Measurements from ENCODE around the gene MAGI2. TPM values are rescaled to one million over a fixed set of nuclear protein-coding genes. Genes with fewer than 3 reads are reported as not detected.

The MAGI2 gene
- total RNA-seq, 2 donors from 2014 or later: 18.3 to 31.8 TPM

- no peak for ATAC-seq (ENCODE audit: insufficient number of reproducible peaks, low FRiP score, low read depth)
- H3K27me3 ChIP-seq (replicated peaks; ENCODE audit: insufficient read depth): no peaks in the 10 kb centered on the region
- H3K4me3 ChIP-seq: no peak overlapping the region
- no peaks in the 10 kb centered on the region for H3K9me3 ChIP-seq
- no peaks in the 10 kb centered on the region for H3K36me3 ChIP-seq
- peaks cover 10 to 31% of the 10 kb centered on the region in 2 donors for H3K4me1 ChIP-seq (ENCODE audit: control insufficient read depth in 1 of 2, low read depth in 2 of 2)
- no peak overlapping the region for H3K27ac ChIP-seq
- no peak for DNase-seq (ENCODE audit: low spot score)
- TF ChIP-seq CTCF (IDR thresholded peaks at IDR 0.05): no peak
Observed at GRCh38 chr7:78223598-78223997, 1229.9 kb downstream of the MAGI2 start.

- DNase-seq (ENCODE audit: low spot score): no peak
- no peaks in the 10 kb centered on the region for H3K36me3 ChIP-seq
- H3K27me3 ChIP-seq (replicated peaks; ENCODE audit: insufficient read depth): no peaks in the 10 kb centered on the region
- no peak overlapping the region for H3K4me3 ChIP-seq
- no peaks in the 10 kb centered on the region for H3K9me3 ChIP-seq
- H3K27ac ChIP-seq: peak overlapping the region in 1 of 2 donors; percentile 18
- H3K4me1 ChIP-seq (ENCODE audit: control insufficient read depth in 1 of 2, low read depth in 2 of 2): peaks cover 10 to 31% of the 10 kb centered on the region in 2 donors
- no peak for ATAC-seq (ENCODE audit: insufficient number of reproducible peaks, low FRiP score, low read depth)
- no peak for TF ChIP-seq CTCF (IDR thresholded peaks at IDR 0.05)
Observed at GRCh38 chr7:78222001-78222751, 1231.3 kb downstream of the MAGI2 start.

- H3K4me1 ChIP-seq (ENCODE audit: control insufficient read depth in 1 of 2, low read depth in 2 of 2): peaks cover 4 to 22% of the 10 kb centered on the region in 2 donors
- no peak for ATAC-seq (ENCODE audit: insufficient number of reproducible peaks, low FRiP score, low read depth)
- no peaks in the 10 kb centered on the region for H3K9me3 ChIP-seq
- no peak for DNase-seq (ENCODE audit: low spot score)
- no peak for TF ChIP-seq CTCF (IDR thresholded peaks at IDR 0.05)
- no peak overlapping the region for H3K4me3 ChIP-seq
- H3K27ac ChIP-seq: no peak overlapping the region
- no peaks in the 10 kb centered on the region for H3K36me3 ChIP-seq
- no peaks in the 10 kb centered on the region for H3K27me3 ChIP-seq (replicated peaks; ENCODE audit: insufficient read depth)
Observed at GRCh38 chr7:78220754-78221153, 1232.7 kb downstream of the MAGI2 start.

- Histone ChIP-seq H3K27ac (no peak overlapping the region), H3K27me3 (replicated peaks; ENCODE audit: insufficient read depth) (no peaks in the 10 kb centered on the region), H3K36me3 (no peaks in the 10 kb centered on the region), H3K4me1 (ENCODE audit: control insufficient read depth in 1 of 2, low read depth in 2 of 2) (peaks cover 0 to 12% of the 10 kb centered on the region in 2 donors), H3K4me3 (no peak overlapping the region), H3K9me3 (no peaks in the 10 kb centered on the region)
- DNase-seq (ENCODE audit: low spot score): no peak
- TF ChIP-seq CTCF (IDR thresholded peaks at IDR 0.05): no peak
- ATAC-seq (ENCODE audit: insufficient number of reproducible peaks, low FRiP score, low read depth): no peak
Observed at GRCh38 chr7:78218876-78219275, 1234.6 kb downstream of the MAGI2 start.

GRCh38 chr7:78218051-78218450, 1235.4 kb downstream of the MAGI2 start:
- ATAC-seq (ENCODE audit: insufficient number of reproducible peaks, low FRiP score, low read depth) (no peak), DNase-seq (ENCODE audit: low spot score) (no peak)
- Histone ChIP-seq H3K36me3 (no peaks in the 10 kb centered on the region), H3K27ac (no peak overlapping the region), H3K27me3 (replicated peaks; ENCODE audit: insufficient read depth) (no peaks in the 10 kb centered on the region), H3K9me3 (no peaks in the 10 kb centered on the region), H3K4me1 (ENCODE audit: control insufficient read depth in 1 of 2, low read depth in 2 of 2) (peaks cover 0 to 10% of the 10 kb centered on the region in 2 donors), H3K4me3 (no peak overlapping the region)
- TF ChIP-seq CTCF (IDR thresholded peaks at IDR 0.05): no peak
